ENCODE measurements around the gene TTLL11. TPM values are rescaled to one million over a fixed set of nuclear protein-coding genes. Genes with fewer than 3 reads are reported as not detected.
A peak's percentile ranks its signal among the peaks of the same experiment; 100 is the strongest.

Gene TTLL11, protein sequence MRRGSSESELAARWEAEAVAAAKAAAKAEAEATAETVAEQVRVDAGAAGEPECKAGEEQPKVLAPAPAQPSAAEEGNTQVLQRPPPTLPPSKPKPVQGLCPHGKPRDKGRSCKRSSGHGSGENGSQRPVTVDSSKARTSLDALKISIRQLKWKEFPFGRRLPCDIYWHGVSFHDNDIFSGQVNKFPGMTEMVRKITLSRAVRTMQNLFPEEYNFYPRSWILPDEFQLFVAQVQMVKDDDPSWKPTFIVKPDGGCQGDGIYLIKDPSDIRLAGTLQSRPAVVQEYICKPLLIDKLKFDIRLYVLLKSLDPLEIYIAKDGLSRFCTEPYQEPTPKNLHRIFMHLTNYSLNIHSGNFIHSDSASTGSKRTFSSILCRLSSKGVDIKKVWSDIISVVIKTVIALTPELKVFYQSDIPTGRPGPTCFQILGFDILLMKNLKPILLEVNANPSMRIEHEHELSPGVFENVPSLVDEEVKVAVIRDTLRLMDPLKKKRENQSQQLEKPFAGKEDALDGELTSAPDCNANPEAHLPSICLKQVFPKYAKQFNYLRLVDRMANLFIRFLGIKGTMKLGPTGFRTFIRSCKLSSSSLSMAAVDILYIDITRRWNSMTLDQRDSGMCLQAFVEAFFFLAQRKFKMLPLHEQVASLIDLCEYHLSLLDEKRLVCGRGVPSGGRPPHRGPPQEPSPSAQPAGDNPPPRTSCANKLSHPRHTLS
- 1.3 TPM for polyA plus RNA-seq (2012; ENCODE audit: low read depth, missing spikeins)

DNA sequence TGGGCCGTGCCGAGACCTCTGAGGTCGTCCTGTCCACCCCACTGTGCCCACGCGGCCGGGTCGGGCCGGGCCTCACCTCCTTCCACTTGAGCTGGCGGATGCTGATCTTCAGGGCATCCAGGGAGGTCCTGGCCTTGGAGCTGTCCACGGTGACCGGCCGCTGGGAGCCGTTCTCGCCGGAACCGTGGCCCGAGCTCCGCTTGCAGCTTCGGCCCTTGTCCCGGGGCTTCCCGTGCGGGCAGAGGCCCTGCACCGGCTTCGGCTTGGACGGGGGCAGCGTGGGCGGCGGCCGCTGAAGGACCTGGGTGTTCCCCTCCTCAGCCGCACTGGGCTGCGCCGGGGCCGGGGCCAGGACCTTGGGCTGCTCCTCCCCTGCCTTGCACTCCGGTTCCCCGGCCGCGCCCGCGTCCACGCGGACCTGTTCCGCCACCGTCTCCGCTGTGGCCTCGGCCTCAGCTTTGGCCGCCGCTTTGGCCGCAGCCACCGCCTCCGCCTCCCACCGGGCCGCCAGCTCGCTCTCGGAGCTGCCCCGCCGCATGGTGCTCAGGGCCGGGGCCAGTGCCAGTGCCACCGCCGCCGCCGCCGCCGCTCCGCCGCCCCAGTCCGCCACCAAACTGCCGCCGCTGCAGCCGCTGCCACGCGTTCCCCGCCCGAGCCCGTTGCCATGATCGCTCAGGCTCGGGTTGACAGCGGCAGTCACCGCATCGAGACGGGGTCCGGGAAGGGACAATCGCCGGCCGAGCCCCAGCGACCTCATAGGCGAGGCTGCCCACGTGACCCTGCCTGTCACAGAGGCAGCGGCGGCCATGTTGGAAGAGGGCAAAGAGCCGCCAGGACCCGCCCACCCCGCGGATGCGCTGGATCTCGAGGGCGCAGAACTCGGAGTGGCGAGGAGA lies at the start of gene TTLL11:
Gene TTLL11 (minus strand): TSS at position 698 of the 896 bp plus-strand sequence. CDS start 160 bp downstream, at position 538.
- DNase-seq (ENCODE audit: insufficient read length, low spot score): peak; percentile 96
- TF ChIP-seq TAF1 (IDR thresholded peaks at IDR 0.05; ENCODE audit: low read depth, low read length): no peak
- TF ChIP-seq SPI1 (IDR thresholded peaks at IDR 0.05; ENCODE audit: low read depth, low read length): no peak
- TF ChIP-seq POLR2A (IDR thresholded peaks at IDR 0.05; ENCODE audit: low read depth, low read length): no peak
- no peak for TF ChIP-seq PAX5 (IDR thresholded peaks at IDR 0.05; ENCODE audit: insufficient read depth, low read length, severe bottlenecking)
- TF ChIP-seq POU2F2 (IDR thresholded peaks at IDR 0.05; ENCODE audit: low read depth, low read length): no peak; the same call in 1 of the 2 replicates
- no peak for TF ChIP-seq POLR2AphosphoS5 (IDR thresholded peaks at IDR 0.05; ENCODE audit: low read depth, low read length)
- peak; percentile 97 for FAIRE-seq

DNA sequence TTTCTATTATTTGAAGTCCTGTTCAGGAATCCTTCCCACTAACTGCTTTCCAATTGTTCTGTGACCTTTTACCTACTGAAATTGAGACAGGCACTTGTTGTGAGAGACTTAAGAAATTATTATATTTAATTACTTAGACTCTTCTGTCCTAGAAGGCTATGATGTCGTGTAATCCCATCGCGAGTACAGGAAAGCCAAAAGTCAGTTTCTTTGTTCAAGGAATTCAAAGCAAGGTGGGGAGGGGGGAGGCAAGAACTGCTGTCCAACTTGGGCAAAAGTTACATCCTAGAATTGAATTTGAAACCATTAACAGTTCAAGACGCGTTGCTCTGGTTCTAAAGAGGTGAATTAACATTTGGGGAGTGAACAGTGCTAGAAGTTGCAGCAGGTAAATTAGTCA lies 48.6 kb upstream of the TTLL11 start:
- FAIRE-seq: no peak
- DNase-seq (ENCODE audit: insufficient read length, low spot score): no peak
- TF ChIP-seq SPI1 (IDR thresholded peaks at IDR 0.05; ENCODE audit: low read depth, low read length) (no peak), TAF1 (IDR thresholded peaks at IDR 0.05; ENCODE audit: low read depth, low read length) (no peak), POU2F2 (IDR thresholded peaks at IDR 0.05; ENCODE audit: low read depth, low read length) (no peak), POLR2AphosphoS5 (IDR thresholded peaks at IDR 0.05; ENCODE audit: low read depth, low read length) (no peak), PAX5 (IDR thresholded peaks at IDR 0.05; ENCODE audit: insufficient read depth, low read length, severe bottlenecking) (no peak)

DNA sequence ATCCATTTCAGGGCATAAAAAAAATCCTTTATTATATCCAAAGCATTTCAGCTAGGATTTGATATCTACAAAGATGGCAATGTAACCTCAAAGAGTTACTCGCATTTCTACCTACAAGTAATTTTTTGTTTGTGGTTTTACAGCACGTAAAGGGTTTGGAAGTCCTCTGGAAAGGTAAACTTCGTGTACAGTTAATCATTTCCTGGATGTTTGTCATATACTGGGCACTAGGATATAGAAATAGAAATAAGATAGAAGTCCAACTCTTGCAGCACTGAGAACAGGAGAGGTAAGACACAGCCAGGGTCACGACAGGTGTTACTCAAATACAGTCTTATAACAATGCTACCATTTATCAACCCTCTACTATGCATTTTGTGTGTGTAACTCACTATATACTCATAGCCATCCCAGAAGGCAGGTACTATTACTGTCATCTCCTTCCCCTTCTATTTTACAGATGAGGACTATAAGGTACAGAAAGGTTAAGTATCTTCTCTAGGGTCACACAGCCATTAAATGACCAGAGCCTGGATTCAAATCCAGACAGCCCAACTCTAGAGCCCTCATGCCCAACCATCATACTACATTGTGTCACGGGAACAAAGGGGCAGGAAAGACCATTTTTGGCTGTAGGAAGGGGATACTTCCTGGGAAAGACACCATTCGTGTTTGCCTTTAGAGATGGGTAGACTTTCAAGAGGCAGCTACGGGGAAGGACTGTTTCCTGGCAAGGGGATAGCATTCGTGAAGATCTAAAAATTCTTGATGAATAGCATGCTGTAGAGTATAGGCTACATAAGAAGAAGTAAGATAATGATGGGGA lies 47.5 kb upstream of the TTLL11 start:
- DNase-seq (ENCODE audit: insufficient read length, low spot score) (no peak), FAIRE-seq (no peak)
- TF ChIP-seq TAF1 (IDR thresholded peaks at IDR 0.05; ENCODE audit: low read depth, low read length) (no peak), PAX5 (IDR thresholded peaks at IDR 0.05; ENCODE audit: insufficient read depth, low read length, severe bottlenecking) (no peak)

DNA sequence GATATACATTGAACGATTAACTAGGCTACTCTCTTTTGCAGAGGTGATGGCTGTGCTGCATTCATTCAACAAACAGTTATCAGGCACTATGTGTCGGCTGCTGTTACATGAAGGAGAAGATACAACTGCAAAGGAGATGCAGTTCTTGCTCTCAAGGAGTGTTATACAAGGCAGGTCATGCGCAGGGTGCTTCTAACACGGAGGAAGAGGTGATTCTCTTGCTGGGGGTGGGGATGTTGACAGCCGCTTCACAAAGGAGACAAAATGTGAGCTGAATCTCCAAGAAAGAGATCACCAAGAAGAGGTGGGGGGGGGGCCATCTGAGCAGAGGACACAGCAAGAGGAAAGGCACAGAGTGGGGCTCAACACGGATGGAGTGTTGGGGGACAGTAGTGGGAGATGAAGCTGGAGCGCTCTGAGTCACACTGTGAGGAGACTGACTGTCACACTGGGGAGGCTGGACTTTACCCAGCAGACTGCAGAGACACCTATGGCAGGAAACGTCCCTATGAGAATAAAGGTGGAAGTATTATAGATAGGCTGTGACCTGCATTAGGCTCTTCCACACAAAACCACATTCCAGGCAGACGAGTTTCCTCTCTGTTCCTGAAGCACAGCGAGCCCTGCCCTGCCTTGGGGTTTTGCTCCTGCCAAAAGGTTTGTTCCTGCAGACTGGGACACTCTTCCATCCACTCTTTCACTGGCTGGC lies 45.6 kb upstream of the TTLL11 start:
- TF ChIP-seq TAF1 (IDR thresholded peaks at IDR 0.05; ENCODE audit: low read depth, low read length) (no peak), POLR2A (IDR thresholded peaks at IDR 0.05; ENCODE audit: low read depth, low read length) (no peak), POLR2AphosphoS5 (IDR thresholded peaks at IDR 0.05; ENCODE audit: low read depth, low read length) (no peak), SPI1 (IDR thresholded peaks at IDR 0.05; ENCODE audit: low read depth, low read length) (no peak), POU2F2 (IDR thresholded peaks at IDR 0.05; ENCODE audit: low read depth, low read length) (no peak), PAX5 (IDR thresholded peaks at IDR 0.05; ENCODE audit: insufficient read depth, low read length, severe bottlenecking) (no peak)
- no peak for FAIRE-seq
- DNase-seq (ENCODE audit: insufficient read length, low spot score): no peak

DNA sequence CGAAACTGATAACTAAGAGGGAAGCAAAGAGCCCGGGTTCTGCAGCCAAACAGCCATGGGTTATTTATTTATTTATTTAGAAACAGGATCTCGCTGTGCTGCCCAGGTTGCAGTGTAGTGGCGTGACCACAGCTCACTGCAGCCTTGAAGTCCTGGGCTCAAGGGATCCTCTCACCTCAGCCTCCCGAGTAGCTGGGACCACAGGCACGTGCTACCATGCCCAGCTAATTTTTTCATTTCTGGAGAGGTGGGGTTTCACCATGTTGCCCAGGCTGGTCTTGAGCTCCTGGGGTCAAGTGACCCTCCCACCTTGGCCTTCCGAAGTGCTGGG lies 42.4 kb upstream of the TTLL11 start:
- DNase-seq (ENCODE audit: insufficient read length, low spot score): no peak
- TF ChIP-seq POLR2A (IDR thresholded peaks at IDR 0.05; ENCODE audit: low read depth, low read length) (no peak), POU2F2 (IDR thresholded peaks at IDR 0.05; ENCODE audit: low read depth, low read length) (no peak), POLR2AphosphoS5 (IDR thresholded peaks at IDR 0.05; ENCODE audit: low read depth, low read length) (no peak), TAF1 (IDR thresholded peaks at IDR 0.05; ENCODE audit: low read depth, low read length) (no peak), PAX5 (IDR thresholded peaks at IDR 0.05; ENCODE audit: insufficient read depth, low read length, severe bottlenecking) (no peak), SPI1 (IDR thresholded peaks at IDR 0.05; ENCODE audit: low read depth, low read length) (no peak)
- FAIRE-seq: no peak

DNA sequence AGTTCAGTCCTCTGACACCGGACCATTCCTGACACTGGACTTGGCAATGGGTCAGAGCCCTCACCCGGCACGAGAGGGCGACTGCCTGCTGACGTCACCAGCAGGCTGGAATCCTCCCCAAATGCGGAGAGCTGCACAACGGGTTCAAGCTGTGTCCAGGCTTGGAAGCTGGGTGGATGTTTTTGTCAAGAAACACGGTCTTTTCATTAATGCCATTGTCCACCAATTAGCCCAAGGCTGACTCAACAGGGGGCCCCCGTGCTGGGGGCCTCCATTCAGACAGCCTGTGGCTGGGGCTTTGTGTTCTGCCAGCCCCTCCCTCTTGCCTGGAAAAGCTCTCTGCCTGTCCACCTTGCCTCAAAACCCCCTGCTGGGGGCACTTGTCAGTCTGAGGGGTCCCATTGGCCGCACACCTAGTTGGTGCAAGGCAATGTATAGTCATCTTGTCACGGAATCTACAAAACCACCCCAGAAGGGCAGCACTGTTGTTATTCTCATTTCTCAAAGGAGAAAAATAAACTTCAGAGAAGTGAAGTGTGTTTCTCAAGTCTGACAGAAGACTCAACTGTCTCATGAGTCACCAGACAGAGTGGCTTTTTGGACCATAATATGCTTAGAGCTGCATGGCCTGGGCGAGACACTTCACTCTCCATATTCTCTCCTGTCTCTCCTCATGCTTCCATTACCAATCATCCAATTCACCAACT lies 41.9 kb upstream of the TTLL11 start:
- FAIRE-seq (no peak), DNase-seq (ENCODE audit: insufficient read length, low spot score) (no peak)
- TF ChIP-seq POLR2A (IDR thresholded peaks at IDR 0.05; ENCODE audit: low read depth, low read length) (no peak), TAF1 (IDR thresholded peaks at IDR 0.05; ENCODE audit: low read depth, low read length) (no peak), SPI1 (IDR thresholded peaks at IDR 0.05; ENCODE audit: low read depth, low read length) (no peak), POU2F2 (IDR thresholded peaks at IDR 0.05; ENCODE audit: low read depth, low read length) (no peak), POLR2AphosphoS5 (IDR thresholded peaks at IDR 0.05; ENCODE audit: low read depth, low read length) (no peak), PAX5 (IDR thresholded peaks at IDR 0.05; ENCODE audit: insufficient read depth, low read length, severe bottlenecking) (no peak)

DNA sequence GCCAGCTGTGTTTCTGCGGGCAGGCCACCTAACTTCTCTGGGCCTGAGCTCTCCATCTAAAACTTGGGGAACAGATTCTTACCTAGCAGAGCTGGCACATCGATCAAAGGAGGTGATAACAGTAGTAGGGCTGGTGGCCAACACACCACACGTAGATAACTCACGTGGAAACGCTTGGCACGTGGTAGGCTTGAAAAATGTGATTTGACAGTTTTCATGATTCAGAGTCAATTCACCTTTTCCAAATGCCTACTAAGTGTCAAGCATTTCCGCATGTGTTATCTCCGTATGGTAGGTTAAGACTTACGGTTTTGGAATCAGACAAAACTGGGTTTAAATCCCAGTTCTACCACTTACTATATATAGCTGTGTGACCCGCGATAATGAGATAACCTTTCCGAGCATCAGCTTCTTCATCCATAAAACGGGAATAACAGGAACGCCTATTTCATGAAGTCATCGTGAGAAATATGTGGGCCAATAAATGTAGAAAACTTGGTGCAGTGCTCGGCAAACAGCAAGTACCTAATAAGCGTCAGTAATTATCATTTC lies 41.0 kb upstream of the TTLL11 start:
- FAIRE-seq (no peak), DNase-seq (ENCODE audit: insufficient read length, low spot score) (no peak)
- TF ChIP-seq POU2F2 (IDR thresholded peaks at IDR 0.05; ENCODE audit: low read depth, low read length) (no peak), POLR2AphosphoS5 (IDR thresholded peaks at IDR 0.05; ENCODE audit: low read depth, low read length) (no peak), TAF1 (IDR thresholded peaks at IDR 0.05; ENCODE audit: low read depth, low read length) (no peak), POLR2A (IDR thresholded peaks at IDR 0.05; ENCODE audit: low read depth, low read length) (no peak), PAX5 (IDR thresholded peaks at IDR 0.05; ENCODE audit: insufficient read depth, low read length, severe bottlenecking) (no peak), SPI1 (IDR thresholded peaks at IDR 0.05; ENCODE audit: low read depth, low read length) (no peak)

All from GM12891 (cell line).